Immature natural killer cell (primary cell): Measurements from ENCODE around the gene TP73. TPM values are rescaled to one million over a fixed set of nuclear protein-coding genes. Genes with fewer than 3 reads are reported as not detected.

Source experiments
- DNase-seq, 3 donors: peaks; one replicate each; pipeline ENCODE4 v3.0.0; 2022; ENCODE audit warnings: mixed read lengths in 1 of 3
- H3K27ac Mint-ChIP-seq, 6 donors: one replicate each; pipeline ENCODE4 v1.8.0; 2020; ENCODE audit warnings: mixed read lengths in 6 of 6, mild to moderate bottlenecking in 5 of 6, inconsistent platforms in 4 of 6, moderate library complexity in 3 of 6
- H3K27me3 Mint-ChIP-seq, 3 donors: one replicate each; pipeline ENCODE4 v1.8.0; 2020 to 2021; ENCODE audit warnings: low read depth in 3 of 3, mild to moderate bottlenecking in 3 of 3, mixed read lengths in 3 of 3, moderate library complexity in 3 of 3, inconsistent platforms in 1 of 3
- H3K36me3 Mint-ChIP-seq, 3 donors: one replicate each; pipeline ENCODE4 v1.8.0; 2020; ENCODE audit warnings: mixed read lengths in 3 of 3, inconsistent platforms in 2 of 3, mild to moderate bottlenecking in 2 of 3
- H3K4me1 Mint-ChIP-seq, 2 donors: one replicate each; pipeline ENCODE4 v1.8.0; 2020; ENCODE audit warnings: inconsistent platforms in 2 of 2, mild to moderate bottlenecking in 2 of 2, mixed read lengths in 2 of 2, moderate library complexity in 1 of 2
- H3K4me3 Mint-ChIP-seq, 5 donors: one replicate each; pipeline ENCODE4 v1.8.0; 2020; ENCODE audit warnings: mild to moderate bottlenecking in 5 of 5, mixed read lengths in 5 of 5, inconsistent platforms in 3 of 5, moderate library complexity in 3 of 5
- H3K9me3 Mint-ChIP-seq, 6 donors: one replicate each; pipeline ENCODE4 v1.8.0; 2020; ENCODE audit warnings: mild to moderate bottlenecking in 6 of 6, mixed read lengths in 6 of 6, inconsistent platforms in 4 of 6, moderate library complexity in 3 of 6
- polyA plus RNA-seq, 3 donors: library from polyadenylated mRNA; unstranded; fragments of 300-500 nt; fragmentation: Illumina TruSeq; gene quantifications; one replicate each; pipeline ENCODE4 v1.2.3, GENCODE V29; 2021

TP73 gene
- polyA plus RNA-seq, 3 donors from 2014 or later = not detected

- Mint-ChIP-seq H3K4me3 (no peak overlapping the region), H3K27me3 (peaks cover 0 to 2% (median 0%) of the 10 kb centered on the region in 3 donors), H3K27ac (no peak overlapping the region), H3K4me1 (no peaks in the 10 kb centered on the region), H3K9me3 (no peaks in the 10 kb centered on the region), H3K36me3 (peaks cover 0 to 3% (median 0%) of the 10 kb centered on the region in 3 donors)
- no peak for DNase-seq
These were observed 80.2 kb downstream of the TP73 start for GRCh38 chr1:3732434-3733093.

GRCh38 chr1:3733094-3733882, 81.0 kb downstream of the TP73 start:
- Mint-ChIP-seq H3K36me3 (peaks cover 0 to 3% (median 0%) of the 10 kb centered on the region in 3 donors), H3K27me3 (peaks cover 0 to 2% (median 0%) of the 10 kb centered on the region in 3 donors), H3K27ac (no peak overlapping the region), H3K4me3 (no peak overlapping the region), H3K9me3 (no peaks in the 10 kb centered on the region), H3K4me1 (no peaks in the 10 kb centered on the region)
- DNase-seq = no peak

GRCh38 chr1:3733883-3734589, 81.7 kb downstream of the TP73 start:
- H3K4me3 Mint-ChIP-seq = no peak overlapping the region
- H3K27me3 Mint-ChIP-seq = peaks cover 0 to 2% (median 0%) of the 10 kb centered on the region in 3 donors
- H3K27ac Mint-ChIP-seq = no peak overlapping the region
- H3K4me1 Mint-ChIP-seq = no peaks in the 10 kb centered on the region
- peaks cover 0 to 3% (median 0%) of the 10 kb centered on the region in 3 donors for H3K36me3 Mint-ChIP-seq
- DNase-seq = no peak
- no peaks in the 10 kb centered on the region for H3K9me3 Mint-ChIP-seq

- Mint-ChIP-seq H3K36me3 (peaks cover 0 to 3% (median 0%) of the 10 kb centered on the region in 3 donors), H3K4me3 (no peak overlapping the region), H3K27ac (no peak overlapping the region), H3K27me3 (peaks cover 0 to 2% (median 0%) of the 10 kb centered on the region in 3 donors), H3K4me1 (no peaks in the 10 kb centered on the region), H3K9me3 (no peaks in the 10 kb centered on the region)
- DNase-seq = no peak
These were observed 82.3 kb downstream of the TP73 start for GRCh38 chr1:3734602-3735001.

- Mint-ChIP-seq H3K9me3 (no peaks in the 10 kb centered on the region), H3K4me3 (no peak overlapping the region), H3K4me1 (no peaks in the 10 kb centered on the region), H3K27me3 (peaks cover 0 to 2% (median 0%) of the 10 kb centered on the region in 3 donors), H3K36me3 (peaks cover 0 to 3% (median 0%) of the 10 kb centered on the region in 3 donors), H3K27ac (no peak overlapping the region)
- DNase-seq = no peak
These were observed 82.8 kb downstream of the TP73 start for GRCh38 chr1:3735027-3735681.

- Mint-ChIP-seq H3K27ac (no peak overlapping the region), H3K27me3 (peaks cover 0 to 2% (median 0%) of the 10 kb centered on the region in 3 donors), H3K4me1 (no peaks in the 10 kb centered on the region), H3K4me3 (no peak overlapping the region), H3K36me3 (peaks cover 0 to 3% (median under 1%) of the 10 kb centered on the region in 3 donors), H3K9me3 (no peaks in the 10 kb centered on the region)
- no peak for DNase-seq
These were observed 83.4 kb downstream of the TP73 start for GRCh38 chr1:3735688-3736087.

- no peak for DNase-seq
- no peaks in the 10 kb centered on the region for H3K4me1 Mint-ChIP-seq
- H3K4me3 Mint-ChIP-seq = no peak overlapping the region
- H3K27me3 Mint-ChIP-seq = peaks cover 0 to 2% (median 0%) of the 10 kb centered on the region in 3 donors
- H3K36me3 Mint-ChIP-seq = peaks cover 0 to 3% (median 2%) of the 10 kb centered on the region in 3 donors
- H3K9me3 Mint-ChIP-seq = no peaks in the 10 kb centered on the region
- no peak overlapping the region for H3K27ac Mint-ChIP-seq
These were observed 83.8 kb downstream of the TP73 start for GRCh38 chr1:3736131-3736561.

- Mint-ChIP-seq H3K4me3 (no peak overlapping the region), H3K9me3 (no peaks in the 10 kb centered on the region)
These were observed 84.4 kb downstream of the TP73 start for GRCh38 chr1:3736708-3737107.

GRCh38 chr1:3738943-3739342, 86.6 kb downstream of the TP73 start:
- no peaks in the 10 kb centered on the region for H3K9me3 Mint-ChIP-seq
- peaks cover 0 to 2% (median 2%) of the 10 kb centered on the region in 3 donors for H3K27me3 Mint-ChIP-seq
- DNase-seq = no peak
- no peak overlapping the region for H3K4me3 Mint-ChIP-seq
- no peak overlapping the region for H3K27ac Mint-ChIP-seq
- H3K36me3 Mint-ChIP-seq = peaks cover 0 to 14% (median 10%) of the 10 kb centered on the region in 3 donors
- peaks cover 2 to 5% of the 10 kb centered on the region in 2 donors for H3K4me1 Mint-ChIP-seq

More at GRCh38 chr1:3736708-3737107, 84.4 kb downstream of the TP73 start:
- H3K27me3 Mint-ChIP-seq = peaks cover 0 to 2% (median 0%) of the 10 kb centered on the region in 3 donors
- H3K27ac Mint-ChIP-seq = peak overlapping the region in 1 of 6 donors; percentile 28
- H3K36me3 Mint-ChIP-seq = peaks cover 0 to 6% (median 6%) of the 10 kb centered on the region in 3 donors
- no peak for DNase-seq
- no peaks in the 10 kb centered on the region for H3K4me1 Mint-ChIP-seq

GRCh38 chr1:3740042-3740441, 87.7 kb downstream of the TP73 start:
- H3K36me3 Mint-ChIP-seq = peaks cover 0 to 14% (median 10%) of the 10 kb centered on the region in 3 donors
- no peak overlapping the region for H3K27ac Mint-ChIP-seq
- peaks cover 0 to 2% (median 2%) of the 10 kb centered on the region in 3 donors for H3K27me3 Mint-ChIP-seq
- H3K4me1 Mint-ChIP-seq = peaks cover 4 to 6% of the 10 kb centered on the region in 2 donors
- no peak overlapping the region for H3K4me3 Mint-ChIP-seq
- no peaks in the 10 kb centered on the region for H3K9me3 Mint-ChIP-seq
- DNase-seq = no peak

GRCh38 chr1:3740752-3741151, 88.4 kb downstream of the TP73 start:
- Mint-ChIP-seq H3K27me3 (peaks cover 0 to 3% (median 2%) of the 10 kb centered on the region in 3 donors), H3K4me3 (no peak overlapping the region), H3K9me3 (no peaks in the 10 kb centered on the region), H3K4me1 (peaks cover 12 to 13% of the 10 kb centered on the region in 2 donors), H3K36me3 (peaks cover 0 to 14% (median 10%) of the 10 kb centered on the region in 3 donors), H3K27ac (no peak overlapping the region)
- DNase-seq = no peak

- no peak for DNase-seq
- no peak overlapping the region for H3K4me3 Mint-ChIP-seq
- no peak overlapping the region for H3K27ac Mint-ChIP-seq
- peaks cover 20 to 22% of the 10 kb centered on the region in 2 donors for H3K4me1 Mint-ChIP-seq
- peaks cover 0 to 3% (median 2%) of the 10 kb centered on the region in 3 donors for H3K27me3 Mint-ChIP-seq
- no peaks in the 10 kb centered on the region for H3K9me3 Mint-ChIP-seq
- peaks cover 0 to 14% (median 7%) of the 10 kb centered on the region in 3 donors for H3K36me3 Mint-ChIP-seq
These were observed 89.5 kb downstream of the TP73 start for GRCh38 chr1:3741566-3742438.
